GM23338 (cell line): ENCODE results near the gene COL15A1. TPM values are rescaled to one million over a fixed set of nuclear protein-coding genes. Genes with fewer than 3 reads are reported as not detected.

Source experiments
- ATAC-seq: fragments of 200-7000 bp; cut with Tn5 transposase; 3 replicates; pipeline ENCODE4 v1.9.1; 2020
- DNase-seq: peaks from one replicate; pipeline ENCODE4 v3.0.0-alpha.2; 2015; ENCODE audit warnings: low spot score
- H2AFZ ChIP-seq: fragments of 200-600 bp; sonication (generic); 2 replicates; pipeline ENCODE4 v1.8.0; 2016; ENCODE audit warnings: antibody characterized with exemption, mild to moderate bottlenecking, moderate library complexity
- H3F3A ChIP-seq: fragments of 200-600 bp; sonication (generic); replicated peaks from 2 replicates; pipeline ENCODE4 v1.8.0; 2017; ENCODE audit warnings: antibody characterized with exemption, mixed run types, low read depth
- H3K27ac ChIP-seq: fragments of 200-600 bp; sonication (generic); 2 replicates; pipeline ENCODE4 v1.6.1; 2016; ENCODE audit warnings: low read depth
- H3K27me3 ChIP-seq: fragments of 200-600 bp; sonication (generic); 2 replicates; pipeline ENCODE4 v1.8.0; 2016; ENCODE audit warnings: mild to moderate bottlenecking, mixed run types, moderate library complexity; ENCODE audit not compliant: insufficient read depth
- H3K36me3 ChIP-seq: fragments of 200-600 bp; sonication (generic); 2 replicates; pipeline ENCODE4 v1.8.0; 2016; ENCODE audit warnings: mild to moderate bottlenecking; ENCODE audit not compliant: insufficient read depth
- H3K4me1 ChIP-seq: fragments of 200-600 bp; sonication (generic); 2 replicates; pipeline ENCODE4 v1.8.0; 2016; ENCODE audit warnings: mild to moderate bottlenecking, moderate library complexity; ENCODE audit not compliant: insufficient read depth
- H3K4me2 ChIP-seq: fragments of 200-600 bp; sonication (generic); 2 replicates; pipeline ENCODE4 v1.7.1; 2017; ENCODE audit warnings: mixed run types
- H3K4me3 ChIP-seq: fragments of 200-600 bp; sonication (generic); 2 replicates; pipeline ENCODE4 v1.6.1; 2016; ENCODE audit warnings: mixed run types
- H3K79me2 ChIP-seq: fragments of 200-600 bp; sonication (generic); replicated peaks from 2 replicates; pipeline ENCODE4 v1.8.0; 2017; ENCODE audit warnings: mild to moderate bottlenecking; ENCODE audit not compliant: insufficient read depth
- H3K9me2 ChIP-seq: fragments of 200-600 bp; sonication (generic); 2 replicates; pipeline ENCODE4 v1.8.0; 2017; ENCODE audit not compliant: insufficient read depth
- H4K20me1 ChIP-seq: fragments of 200-600 bp; sonication (generic); replicated peaks from 2 replicates; pipeline ENCODE4 v1.8.0; 2017; ENCODE audit warnings: mild to moderate bottlenecking; ENCODE audit not compliant: insufficient read depth
- H3K27ac Mint-ChIP-seq: 2 replicates; pipeline ENCODE4 v1.8.0; 2020; ENCODE audit warnings: inconsistent platforms, mild to moderate bottlenecking, moderate library complexity, mixed read lengths
- H3K27me3 Mint-ChIP-seq: 3 replicates; pipeline ENCODE4 v1.8.0; 2022; ENCODE audit warnings: low read depth, mild to moderate bottlenecking, moderate library complexity, mixed read lengths, inconsistent platforms; ENCODE audit not compliant: insufficient read depth, poor library complexity
- H3K36me3 Mint-ChIP-seq: 3 replicates; pipeline ENCODE4 v1.8.0; 2021; ENCODE audit warnings: low read depth, mild to moderate bottlenecking, inconsistent platforms, moderate library complexity, mixed read lengths
- H3K4me1 Mint-ChIP-seq: 3 replicates; pipeline ENCODE4 v1.8.0; 2020; ENCODE audit warnings: mild to moderate bottlenecking, inconsistent platforms, mixed read lengths
- H3K4me3 Mint-ChIP-seq: 3 replicates; pipeline ENCODE4 v1.8.0; 2021; ENCODE audit warnings: moderate library complexity, mild to moderate bottlenecking, inconsistent platforms, mixed read lengths
- H3K9me3 Mint-ChIP-seq: 3 replicates; pipeline ENCODE4 v1.8.0; 2020; ENCODE audit warnings: moderate library complexity, mild to moderate bottlenecking, inconsistent platforms, mixed read lengths
- CREB1 ChIP-seq: fragments of 250-450 bp; sonication (Bioruptor Pico); IDR thresholded peaks from 2 replicates; pipeline ENCODE4 v1.5.0; 2020; ENCODE audit warnings: low read depth, mild to moderate bottlenecking, moderate library complexity
- CTCF ChIP-seq, 2 experiments: fragments of 200-600 bp in 1 of 2; sonication (generic) in 1 of 2; conservative IDR thresholded peaks; 2 replicates each; pipeline versions ENCODE4 v1.5.1 to v1.6.1; 2016 to 2017; ENCODE audit warnings: antibody characterized with exemption in 2 of 2, low read depth in 2 of 2, mild to moderate bottlenecking in 2 of 2, moderate library complexity in 1 of 2
- EZH2 ChIP-seq: fragments of 200-600 bp; sonication (generic); IDR thresholded peaks from one replicate; pipeline ENCODE4 v1.8.0; 2017; ENCODE audit warnings: antibody characterized with exemption, mild to moderate bottlenecking, low read depth; ENCODE audit not compliant: unreplicated experiment
- EZH2phosphoT487 ChIP-seq: fragments of 200-600 bp; sonication (generic); IDR thresholded peaks from one replicate; pipeline ENCODE4 v1.8.1; 2018; ENCODE audit warnings: antibody characterized with exemption; ENCODE audit not compliant: unreplicated experiment
- JUNB ChIP-seq: IDR thresholded peaks from one replicate; pipeline ENCODE4 v1.6.1; 2016; ENCODE audit warnings: antibody characterized with exemption; ENCODE audit not compliant: unreplicated experiment
- NANOG ChIP-seq: IDR thresholded peaks from 2 replicates; pipeline ENCODE4 v1.6.1; 2016; ENCODE audit warnings: antibody characterized with exemption, borderline replicate concordance
- POLR2AphosphoS5 ChIP-seq: IDR thresholded peaks from 2 replicates; pipeline ENCODE4 v1.6.1; 2016; ENCODE audit warnings: antibody characterized with exemption, low read depth
- STAT1 ChIP-seq: IDR thresholded peaks from one replicate; pipeline ENCODE4 v1.6.1; 2016; ENCODE audit warnings: antibody characterized with exemption; ENCODE audit not compliant: unreplicated experiment
- ZNF114 ChIP-seq: fragments of 250-450 bp; sonication (Bioruptor Pico); IDR thresholded peaks from 2 replicates; pipeline ENCODE4 v1.5.0; 2020; ENCODE audit warnings: mild to moderate bottlenecking, moderate library complexity
- ZNF331 ChIP-seq: fragments of 250-450 bp; sonication (Bioruptor Pico); IDR thresholded peaks from 2 replicates; pipeline ENCODE4 v1.5.0; 2020; ENCODE audit warnings: low read depth, mild to moderate bottlenecking, moderate library complexity
- polyA plus RNA-seq: library from polyadenylated mRNA; unstranded; fragments of >200 nt; fragmentation: Nextera tagmentation; extraction: Ambion mirVana; gene quantifications from 2 replicates; pipeline ENCODE4 v1.2.1, GENCODE V29; 2016
- total RNA-seq: library from RNA; depleted of rRNA; stranded (reverse); fragments of >200 nt; shearing (Covaris generic); gene quantifications from 2 replicates; pipeline ENCODE4 v1.2.3, GENCODE V29; 2014
- TF ChIP-seq, protein P1 (sequence below): IDR thresholded peaks from one replicate; pipeline ENCODE4 v1.6.1; 2018; ENCODE audit warnings: antibody characterized with exemption; ENCODE audit not compliant: unreplicated experiment
- TF ChIP-seq, protein P2 (sequence below): fragments of 250-450 bp; sonication (Bioruptor Pico); IDR thresholded peaks from 2 replicates; pipeline ENCODE4 v1.5.0; 2020; ENCODE audit warnings: mild to moderate bottlenecking, moderate library complexity
- TF ChIP-seq, protein P3 (sequence below): IDR thresholded peaks from 2 replicates; pipeline ENCODE4 v1.6.1; 2016; ENCODE audit warnings: antibody characterized with exemption

The COL15A1 gene
- total and polyA plus RNA-seq, 2 experiments from 2014 or later: 0.17 to 0.18 TPM

DNA sequence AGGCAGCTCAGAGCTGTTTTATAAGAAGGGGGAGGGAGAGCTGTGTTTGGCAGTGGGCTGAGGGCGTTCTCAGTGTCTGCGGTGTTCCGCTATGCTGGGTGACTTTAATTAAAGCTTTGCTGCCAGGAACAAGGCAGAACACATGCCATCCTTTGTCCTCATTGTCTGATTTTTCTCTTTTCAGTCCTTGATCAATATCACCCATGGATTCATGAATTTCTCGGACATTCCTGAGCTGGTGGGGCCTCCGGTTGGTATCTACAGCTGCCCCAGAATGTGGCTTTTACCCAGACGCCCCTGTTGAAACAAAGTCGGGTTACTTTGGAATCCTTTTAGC, 94.7 kb downstream of the COL15A1 start:
- peaks cover 3% of the 10 kb centered on the region for H3K27me3 Mint-ChIP-seq
- ATAC-seq: no peak
- no peaks in the 10 kb centered on the region for H3K27me3 ChIP-seq
- no peaks in the 10 kb centered on the region for H4K20me1 ChIP-seq
- no peak overlapping the region for H3K27ac Mint-ChIP-seq
- H3K36me3 ChIP-seq: no peaks in the 10 kb centered on the region
- no peak overlapping the region for H3K27ac ChIP-seq
- TF ChIP-seq, protein P1, sequence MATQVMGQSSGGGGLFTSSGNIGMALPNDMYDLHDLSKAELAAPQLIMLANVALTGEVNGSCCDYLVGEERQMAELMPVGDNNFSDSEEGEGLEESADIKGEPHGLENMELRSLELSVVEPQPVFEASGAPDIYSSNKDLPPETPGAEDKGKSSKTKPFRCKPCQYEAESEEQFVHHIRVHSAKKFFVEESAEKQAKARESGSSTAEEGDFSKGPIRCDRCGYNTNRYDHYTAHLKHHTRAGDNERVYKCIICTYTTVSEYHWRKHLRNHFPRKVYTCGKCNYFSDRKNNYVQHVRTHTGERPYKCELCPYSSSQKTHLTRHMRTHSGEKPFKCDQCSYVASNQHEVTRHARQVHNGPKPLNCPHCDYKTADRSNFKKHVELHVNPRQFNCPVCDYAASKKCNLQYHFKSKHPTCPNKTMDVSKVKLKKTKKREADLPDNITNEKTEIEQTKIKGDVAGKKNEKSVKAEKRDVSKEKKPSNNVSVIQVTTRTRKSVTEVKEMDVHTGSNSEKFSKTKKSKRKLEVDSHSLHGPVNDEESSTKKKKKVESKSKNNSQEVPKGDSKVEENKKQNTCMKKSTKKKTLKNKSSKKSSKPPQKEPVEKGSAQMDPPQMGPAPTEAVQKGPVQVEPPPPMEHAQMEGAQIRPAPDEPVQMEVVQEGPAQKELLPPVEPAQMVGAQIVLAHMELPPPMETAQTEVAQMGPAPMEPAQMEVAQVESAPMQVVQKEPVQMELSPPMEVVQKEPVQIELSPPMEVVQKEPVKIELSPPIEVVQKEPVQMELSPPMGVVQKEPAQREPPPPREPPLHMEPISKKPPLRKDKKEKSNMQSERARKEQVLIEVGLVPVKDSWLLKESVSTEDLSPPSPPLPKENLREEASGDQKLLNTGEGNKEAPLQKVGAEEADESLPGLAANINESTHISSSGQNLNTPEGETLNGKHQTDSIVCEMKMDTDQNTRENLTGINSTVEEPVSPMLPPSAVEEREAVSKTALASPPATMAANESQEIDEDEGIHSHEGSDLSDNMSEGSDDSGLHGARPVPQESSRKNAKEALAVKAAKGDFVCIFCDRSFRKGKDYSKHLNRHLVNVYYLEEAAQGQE: no peak
- TF ChIP-seq NANOG (no peak), ZNF331 (CRISPR knock-in tag) (no peak), ZNF114 (no peak), POLR2AphosphoS5 (no peak), CREB1 (CRISPR knock-in tag) (no peak), CTCF (conservative IDR thresholded peaks at IDR 0.05; ENCODE audit: low read depth in 2 of 2) (no peak), JUNB (no peak), EZH2 (no peak), STAT1 (no peak), EZH2phosphoT487 (no peak)
- TF ChIP-seq, protein P2, sequence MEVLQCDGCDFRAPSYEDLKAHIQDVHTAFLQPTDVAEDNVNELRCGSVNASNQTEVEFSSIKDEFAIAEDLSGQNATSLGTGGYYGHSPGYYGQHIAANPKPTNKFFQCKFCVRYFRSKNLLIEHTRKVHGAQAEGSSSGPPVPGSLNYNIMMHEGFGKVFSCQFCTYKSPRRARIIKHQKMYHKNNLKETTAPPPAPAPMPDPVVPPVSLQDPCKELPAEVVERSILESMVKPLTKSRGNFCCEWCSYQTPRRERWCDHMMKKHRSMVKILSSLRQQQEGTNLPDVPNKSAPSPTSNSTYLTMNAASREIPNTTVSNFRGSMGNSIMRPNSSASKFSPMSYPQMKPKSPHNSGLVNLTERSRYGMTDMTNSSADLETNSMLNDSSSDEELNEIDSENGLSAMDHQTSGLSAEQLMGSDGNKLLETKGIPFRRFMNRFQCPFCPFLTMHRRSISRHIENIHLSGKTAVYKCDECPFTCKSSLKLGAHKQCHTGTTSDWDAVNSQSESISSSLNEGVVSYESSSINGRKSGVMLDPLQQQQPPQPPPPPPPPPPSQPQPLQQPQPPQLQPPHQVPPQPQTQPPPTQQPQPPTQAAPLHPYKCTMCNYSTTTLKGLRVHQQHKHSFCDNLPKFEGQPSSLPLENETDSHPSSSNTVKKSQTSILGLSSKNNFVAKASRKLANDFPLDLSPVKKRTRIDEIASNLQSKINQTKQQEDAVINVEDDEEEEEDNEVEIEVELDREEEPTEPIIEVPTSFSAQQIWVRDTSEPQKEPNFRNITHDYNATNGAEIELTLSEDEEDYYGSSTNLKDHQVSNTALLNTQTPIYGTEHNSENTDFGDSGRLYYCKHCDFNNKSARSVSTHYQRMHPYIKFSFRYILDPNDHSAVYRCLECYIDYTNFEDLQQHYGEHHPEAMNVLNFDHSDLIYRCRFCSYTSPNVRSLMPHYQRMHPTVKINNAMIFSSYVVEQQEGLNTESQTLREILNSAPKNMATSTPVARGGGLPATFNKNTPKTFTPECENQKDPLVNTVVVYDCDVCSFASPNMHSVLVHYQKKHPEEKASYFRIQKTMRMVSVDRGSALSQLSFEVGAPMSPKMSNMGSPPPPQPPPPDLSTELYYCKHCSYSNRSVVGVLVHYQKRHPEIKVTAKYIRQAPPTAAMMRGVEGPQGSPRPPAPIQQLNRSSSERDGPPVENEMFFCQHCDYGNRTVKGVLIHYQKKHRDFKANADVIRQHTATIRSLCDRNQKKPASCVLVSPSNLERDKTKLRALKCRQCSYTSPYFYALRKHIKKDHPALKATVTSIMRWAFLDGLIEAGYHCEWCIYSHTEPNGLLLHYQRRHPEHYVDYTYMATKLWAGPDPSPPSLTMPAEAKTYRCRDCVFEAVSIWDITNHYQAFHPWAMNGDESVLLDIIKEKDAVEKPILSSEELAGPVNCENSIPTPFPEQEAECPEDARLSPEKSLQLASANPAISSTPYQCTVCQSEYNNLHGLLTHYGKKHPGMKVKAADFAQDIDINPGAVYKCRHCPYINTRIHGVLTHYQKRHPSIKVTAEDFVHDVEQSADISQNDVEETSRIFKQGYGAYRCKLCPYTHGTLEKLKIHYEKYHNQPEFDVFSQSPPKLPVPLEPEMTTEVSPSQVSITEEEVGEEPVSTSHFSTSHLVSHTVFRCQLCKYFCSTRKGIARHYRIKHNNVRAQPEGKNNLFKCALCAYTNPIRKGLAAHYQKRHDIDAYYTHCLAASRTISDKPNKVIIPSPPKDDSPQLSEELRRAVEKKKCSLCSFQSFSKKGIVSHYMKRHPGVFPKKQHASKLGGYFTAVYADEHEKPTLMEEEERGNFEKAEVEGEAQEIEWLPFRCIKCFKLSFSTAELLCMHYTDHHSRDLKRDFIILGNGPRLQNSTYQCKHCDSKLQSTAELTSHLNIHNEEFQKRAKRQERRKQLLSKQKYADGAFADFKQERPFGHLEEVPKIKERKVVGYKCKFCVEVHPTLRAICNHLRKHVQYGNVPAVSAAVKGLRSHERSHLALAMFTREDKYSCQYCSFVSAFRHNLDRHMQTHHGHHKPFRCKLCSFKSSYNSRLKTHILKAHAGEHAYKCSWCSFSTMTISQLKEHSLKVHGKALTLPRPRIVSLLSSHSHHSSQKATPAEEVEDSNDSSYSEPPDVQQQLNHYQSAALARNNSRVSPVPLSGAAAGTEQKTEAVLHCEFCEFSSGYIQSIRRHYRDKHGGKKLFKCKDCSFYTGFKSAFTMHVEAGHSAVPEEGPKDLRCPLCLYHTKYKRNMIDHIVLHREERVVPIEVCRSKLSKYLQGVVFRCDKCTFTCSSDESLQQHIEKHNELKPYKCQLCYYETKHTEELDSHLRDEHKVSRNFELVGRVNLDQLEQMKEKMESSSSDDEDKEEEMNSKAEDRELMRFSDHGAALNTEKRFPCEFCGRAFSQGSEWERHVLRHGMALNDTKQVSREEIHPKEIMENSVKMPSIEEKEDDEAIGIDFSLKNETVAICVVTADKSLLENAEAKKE (CRISPR knock-in tag): no peak
- TF ChIP-seq, protein P3, sequence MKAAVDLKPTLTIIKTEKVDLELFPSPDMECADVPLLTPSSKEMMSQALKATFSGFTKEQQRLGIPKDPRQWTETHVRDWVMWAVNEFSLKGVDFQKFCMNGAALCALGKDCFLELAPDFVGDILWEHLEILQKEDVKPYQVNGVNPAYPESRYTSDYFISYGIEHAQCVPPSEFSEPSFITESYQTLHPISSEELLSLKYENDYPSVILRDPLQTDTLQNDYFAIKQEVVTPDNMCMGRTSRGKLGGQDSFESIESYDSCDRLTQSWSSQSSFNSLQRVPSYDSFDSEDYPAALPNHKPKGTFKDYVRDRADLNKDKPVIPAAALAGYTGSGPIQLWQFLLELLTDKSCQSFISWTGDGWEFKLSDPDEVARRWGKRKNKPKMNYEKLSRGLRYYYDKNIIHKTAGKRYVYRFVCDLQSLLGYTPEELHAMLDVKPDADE: no peak
- H3K9me3 Mint-ChIP-seq: no peaks in the 10 kb centered on the region
- H3K36me3 Mint-ChIP-seq: no peaks in the 10 kb centered on the region
- no peaks in the 10 kb centered on the region for H3K4me1 ChIP-seq
- no peaks in the 10 kb centered on the region for H3K79me2 ChIP-seq
- H3F3A ChIP-seq: no peaks in the 10 kb centered on the region
- no peak overlapping the region for H3K4me2 ChIP-seq
- H3K9me2 ChIP-seq: peaks cover 5% of the 10 kb centered on the region; the same call in 1 of the 2 replicates
- no peak for DNase-seq
- H3K4me3 Mint-ChIP-seq: no peak overlapping the region
- H2AFZ ChIP-seq: no peak overlapping the region; the same call in 1 of the 2 replicates
- peaks cover 8% of the 10 kb centered on the region; the same call in 2 of the 3 replicates for H3K4me1 Mint-ChIP-seq
- no peak overlapping the region for H3K4me3 ChIP-seq
